Omental fat pad (tissue), 4 donors: ENCODE data around the gene MEGF11. TPM values are rescaled to one million over a fixed set of nuclear protein-coding genes. Genes with fewer than 3 reads are reported as not detected.

Experiments
- ATAC-seq: fragments of 150-250 bp; one replicate; pipeline ENCODE4 v1.9.1; 2016; ENCODE audit warnings: mild to moderate bottlenecking, moderate library complexity; ENCODE audit not compliant: low FRiP score
- DNase-seq: peaks from one replicate; pipeline ENCODE4 v3.0.0-alpha.2; 2019; ENCODE audit warnings: low spot score
- total RNA-seq, 4 donors: library from RNA; depleted of rRNA; stranded (reverse); fragments of >200 nt; gene quantifications; one replicate each; pipeline ENCODE4 v1.1.0, GENCODE V29; 2016
- TF ChIP-seq, protein P1 (sequence below), 3 donors: fragments of 450-650 bp; IDR thresholded peaks; one replicate each; pipeline ENCODE4 v1.5.1; 2016 to 2017; ENCODE audit warnings: antibody characterized with exemption in 3 of 3, mild to moderate bottlenecking in 3 of 3, moderate library complexity in 2 of 3

Gene MEGF11
- total RNA-seq, 4 donors from 2014 or later, result 0.47 TPM; not detected in 3

DNA sequence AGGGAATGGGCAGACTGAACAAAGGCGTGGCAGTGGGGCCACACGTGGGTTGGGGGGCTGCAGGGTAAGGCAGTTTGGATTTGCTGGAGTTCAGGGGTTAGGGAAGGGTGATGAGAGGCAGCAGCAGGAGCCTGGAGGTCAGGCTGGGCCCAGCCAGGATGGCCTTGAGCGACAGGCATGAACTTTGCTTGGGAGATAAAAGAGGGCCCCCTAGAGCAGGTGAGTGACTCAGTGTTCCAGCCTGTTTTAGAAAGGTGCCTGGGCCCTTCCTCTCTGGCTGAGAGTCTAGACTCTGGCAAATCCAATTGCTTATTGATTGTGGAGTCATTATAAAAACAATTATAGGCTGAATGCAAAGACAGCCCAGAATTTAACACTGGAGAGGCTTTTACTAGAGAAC is 309.1 kb downstream of the MEGF11 start:
- no peak for ATAC-seq
- no peak for DNase-seq
- TF ChIP-seq, protein P1, sequence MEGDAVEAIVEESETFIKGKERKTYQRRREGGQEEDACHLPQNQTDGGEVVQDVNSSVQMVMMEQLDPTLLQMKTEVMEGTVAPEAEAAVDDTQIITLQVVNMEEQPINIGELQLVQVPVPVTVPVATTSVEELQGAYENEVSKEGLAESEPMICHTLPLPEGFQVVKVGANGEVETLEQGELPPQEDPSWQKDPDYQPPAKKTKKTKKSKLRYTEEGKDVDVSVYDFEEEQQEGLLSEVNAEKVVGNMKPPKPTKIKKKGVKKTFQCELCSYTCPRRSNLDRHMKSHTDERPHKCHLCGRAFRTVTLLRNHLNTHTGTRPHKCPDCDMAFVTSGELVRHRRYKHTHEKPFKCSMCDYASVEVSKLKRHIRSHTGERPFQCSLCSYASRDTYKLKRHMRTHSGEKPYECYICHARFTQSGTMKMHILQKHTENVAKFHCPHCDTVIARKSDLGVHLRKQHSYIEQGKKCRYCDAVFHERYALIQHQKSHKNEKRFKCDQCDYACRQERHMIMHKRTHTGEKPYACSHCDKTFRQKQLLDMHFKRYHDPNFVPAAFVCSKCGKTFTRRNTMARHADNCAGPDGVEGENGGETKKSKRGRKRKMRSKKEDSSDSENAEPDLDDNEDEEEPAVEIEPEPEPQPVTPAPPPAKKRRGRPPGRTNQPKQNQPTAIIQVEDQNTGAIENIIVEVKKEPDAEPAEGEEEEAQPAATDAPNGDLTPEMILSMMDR (IDR thresholded peaks at IDR 0.05), result no peak

DNA sequence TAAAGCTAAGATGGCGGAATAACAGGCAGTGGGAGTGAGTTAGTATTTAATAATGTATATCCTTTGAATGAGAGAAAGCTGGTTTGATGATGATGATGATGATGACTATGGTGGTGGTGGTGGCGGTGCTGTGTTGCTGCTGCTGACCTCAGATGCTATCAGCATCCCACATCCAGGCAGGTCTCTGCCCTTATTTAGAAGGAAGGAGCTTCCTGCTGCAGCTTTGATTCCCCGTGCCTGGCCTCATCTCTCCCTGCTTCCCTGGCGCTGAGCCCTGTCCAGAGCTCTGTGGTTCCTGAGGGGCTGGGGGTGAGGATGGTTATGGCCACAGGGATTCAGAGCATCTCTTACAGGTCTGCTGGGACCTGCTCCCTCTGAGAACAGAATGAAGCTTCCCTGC is 311.1 kb downstream of the MEGF11 start:
- TF ChIP-seq, protein P1 (IDR thresholded peaks at IDR 0.05), result no peak
- no peak for DNase-seq
- no peak for ATAC-seq

GRCh38 chr15:65940618-65940909 is 313.0 kb downstream of the MEGF11 start:
- TF ChIP-seq, protein P1 (IDR thresholded peaks at IDR 0.05), result no peak
- no peak for DNase-seq
- ATAC-seq, result no peak

DNA sequence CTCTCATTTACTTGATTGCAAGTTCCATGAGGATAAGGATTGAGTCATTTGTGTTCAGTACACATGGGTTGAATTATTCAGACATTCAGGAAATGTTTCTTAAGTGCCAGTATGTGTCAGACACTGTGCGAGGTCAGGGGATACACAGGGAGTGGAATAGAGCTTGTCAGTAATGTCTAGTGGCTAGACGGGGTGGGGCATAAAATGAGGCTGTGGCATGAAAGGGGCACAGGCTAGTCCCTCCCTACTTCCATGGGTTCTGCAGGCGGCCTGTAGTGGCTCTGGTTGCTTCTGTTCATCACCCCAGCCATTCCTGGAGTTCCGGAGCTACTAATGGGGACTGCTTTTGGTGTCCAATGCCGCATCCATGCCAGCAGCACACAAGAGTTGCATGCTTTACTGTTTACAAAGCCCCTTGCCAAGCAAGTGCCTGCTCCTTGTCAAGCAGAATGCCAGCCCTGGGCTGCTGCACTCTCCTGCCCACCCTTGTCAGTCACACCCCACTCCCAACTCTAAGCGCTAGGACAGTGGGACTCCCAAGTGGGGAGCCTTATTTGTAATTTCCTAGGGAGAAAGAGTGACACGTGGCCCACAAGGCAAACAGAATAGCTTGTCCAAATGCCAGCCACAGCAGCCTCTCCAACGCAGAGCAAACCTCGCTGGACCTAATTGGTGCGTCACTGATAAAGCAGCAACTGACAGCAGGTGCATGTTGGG is 313.5 kb downstream of the MEGF11 start:
- TF ChIP-seq, protein P1 (IDR thresholded peaks at IDR 0.05), result no peak
- ATAC-seq (peak; percentile 42), DNase-seq (no peak)

GRCh38 chr15:65938604-65939003 is 314.9 kb downstream of the MEGF11 start:
- no peak for DNase-seq
- TF ChIP-seq, protein P1 (IDR thresholded peaks at IDR 0.05), result no peak
- no peak for ATAC-seq

GRCh38 chr15:65937476-65937875 is 316.1 kb downstream of the MEGF11 start:
- TF ChIP-seq, protein P1 (IDR thresholded peaks at IDR 0.05), result no peak
- no peak for DNase-seq
- ATAC-seq, result no peak

DNA sequence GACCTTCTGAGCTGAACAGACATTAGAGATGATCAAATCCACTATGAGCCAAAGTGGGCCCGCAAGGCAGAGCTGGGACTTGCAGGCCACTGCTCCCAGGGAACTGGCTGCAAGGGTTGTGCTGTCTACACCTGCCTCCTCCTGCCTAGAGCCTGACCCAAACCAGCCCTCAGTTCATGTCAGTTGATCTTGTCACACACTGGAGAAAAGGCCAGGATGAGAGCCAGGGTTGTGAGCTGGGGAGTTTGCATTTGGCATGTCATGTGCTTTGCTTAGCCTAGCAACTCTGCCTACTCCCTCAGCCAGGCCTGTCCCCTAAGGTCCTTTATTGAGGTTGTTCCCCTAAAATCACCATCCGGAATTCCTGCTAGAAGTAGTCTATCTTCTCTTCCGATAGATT is 316.5 kb downstream of the MEGF11 start:
- ATAC-seq (no peak), DNase-seq (no peak)
- TF ChIP-seq, protein P1 (IDR thresholded peaks at IDR 0.05), result no peak
